ENCODE data around the gene RAB28.
A peak's percentile ranks its signal among the peaks of the same experiment; 100 is the strongest.

Gene RAB28

GRCh38 chr4:13368217-13368616 lies 115.9 kb downstream of the RAB28 start:
- no peak for DNase-seq

- no peak for DNase-seq
These were observed 116.4 kb downstream of the RAB28 start for GRCh38 chr4:13367691-13368090.

- DNase-seq, result no peak
These were observed 116.9 kb downstream of the RAB28 start for GRCh38 chr4:13367244-13367643.

GRCh38 chr4:13365195-13365594 lies 118.9 kb downstream of the RAB28 start:
- DNase-seq, result no peak

- DNase-seq, result no peak
These were observed 119.5 kb downstream of the RAB28 start for GRCh38 chr4:13364653-13365052.

GRCh38 chr4:13364172-13364571 lies 120.0 kb downstream of the RAB28 start:
- DNase-seq, result no peak

- no peak for DNase-seq
These were observed 124.3 kb downstream of the RAB28 start for GRCh38 chr4:13359809-13360208.

- peak; percentile 19 for DNase-seq
These were observed 128.8 kb downstream of the RAB28 start for GRCh38 chr4:13355111-13355880.

GRCh38 chr4:13349096-13349495 lies 135.0 kb downstream of the RAB28 start:
- DNase-seq, result peak; percentile 21

GRCh38 chr4:13348216-13348615 lies 135.9 kb downstream of the RAB28 start:
- no peak for DNase-seq

- peak; percentile 37 for DNase-seq
These were observed 136.5 kb downstream of the RAB28 start for GRCh38 chr4:13347517-13348125.

- DNase-seq, result no peak
These were observed 139.9 kb downstream of the RAB28 start for GRCh38 chr4:13344216-13344615.

- DNase-seq, result no peak
These were observed 143.5 kb downstream of the RAB28 start for GRCh38 chr4:13340672-13341071.

- DNase-seq, result no peak
These were observed 152.3 kb downstream of the RAB28 start for GRCh38 chr4:13331827-13332226.

- peak; percentile 40 for DNase-seq
These were observed 154.2 kb downstream of the RAB28 start for GRCh38 chr4:13329963-13330362.

- DNase-seq, result no peak
These were observed 154.7 kb downstream of the RAB28 start for GRCh38 chr4:13329340-13329850.

GRCh38 chr4:13328591-13328990 lies 155.5 kb downstream of the RAB28 start:
- peak; percentile 33 for DNase-seq

- DNase-seq, result no peak
These were observed 156.1 kb downstream of the RAB28 start for GRCh38 chr4:13327991-13328390.

GRCh38 chr4:13325744-13326143 lies 158.4 kb downstream of the RAB28 start:
- DNase-seq, result no peak

GRCh38 chr4:13323921-13324320 lies 160.2 kb downstream of the RAB28 start:
- DNase-seq, result no peak

GRCh38 chr4:13322681-13323101 lies 161.4 kb downstream of the RAB28 start:
- DNase-seq, result peak; percentile 17
